ENCODE results near the gene SPSB2.
"Not testable (repeated sequence)": the region's sequence is repeated elsewhere in the genome, so short reads cannot be mapped to it uniquely, and the experiment has no call there.

Gene SPSB2

GRCh38 chr12:6902448-6902847 is 29.3 kb upstream of the SPSB2 start:
- no peak for DNase-seq (ENCODE audit: low read depth, low spot score)

GRCh38 chr12:6899837-6900519 is 26.9 kb upstream of the SPSB2 start:
- no peak for DNase-seq (ENCODE audit: low read depth, low spot score)

- no peak for DNase-seq (ENCODE audit: low read depth, low spot score)
These were observed 26.3 kb upstream of the SPSB2 start for GRCh38 chr12:6899427-6899826.

DNA sequence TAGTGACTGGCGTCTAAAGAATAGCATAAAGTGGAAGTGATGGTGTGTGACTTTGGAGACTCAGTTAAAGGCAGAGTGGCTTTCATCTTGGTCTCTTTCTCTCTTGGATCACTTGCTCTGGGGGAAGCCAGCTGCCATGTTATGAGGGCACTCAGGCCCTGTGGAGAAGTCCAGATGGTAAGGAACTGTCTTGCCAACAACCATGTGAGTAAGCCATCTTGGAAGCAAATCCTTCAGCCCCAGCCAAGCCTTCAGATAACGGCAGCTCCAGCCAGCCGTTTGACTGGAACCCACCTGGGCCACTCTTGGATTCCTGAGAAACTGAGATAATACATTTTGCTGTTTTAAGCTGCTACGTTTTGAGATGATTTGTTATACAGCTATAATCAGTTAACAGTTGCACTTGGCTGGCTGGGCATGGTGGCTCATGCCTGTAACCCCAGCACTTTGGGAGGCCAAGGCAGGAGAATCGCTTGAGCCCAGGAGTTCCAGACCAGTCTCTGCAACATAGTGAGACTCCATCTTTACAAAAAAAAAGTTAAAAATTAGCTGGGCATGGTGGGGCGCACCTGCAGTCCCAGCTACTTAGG is 23.8 kb upstream of the SPSB2 start:
- no peak for DNase-seq (ENCODE audit: low read depth, low spot score)

DNA sequence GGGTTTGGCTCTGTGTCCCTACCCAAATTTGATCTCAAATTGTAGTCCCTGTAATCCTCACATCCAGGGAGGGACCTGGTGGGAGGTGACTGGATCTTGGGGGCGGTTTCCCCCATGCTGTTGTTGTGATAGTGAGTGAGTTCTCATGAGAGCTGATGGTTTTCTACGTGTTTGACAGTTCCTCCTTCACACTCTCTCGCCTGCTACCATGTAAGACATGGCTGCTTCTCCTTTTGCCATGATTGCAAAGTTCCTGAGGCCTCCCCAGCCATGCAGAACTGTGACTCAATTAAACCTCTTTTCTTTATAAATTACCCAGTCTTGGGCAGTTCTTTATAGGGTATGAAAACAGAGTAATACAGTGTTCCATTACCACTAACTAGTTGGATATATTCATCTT is 21.2 kb upstream of the SPSB2 start:
- DNase-seq (ENCODE audit: low read depth, low spot score) = no peak

- not testable (repeated sequence) for DNase-seq (ENCODE audit: low read depth, low spot score)
These were observed 19.6 kb upstream of the SPSB2 start for GRCh38 chr12:6892683-6893082.

DNA sequence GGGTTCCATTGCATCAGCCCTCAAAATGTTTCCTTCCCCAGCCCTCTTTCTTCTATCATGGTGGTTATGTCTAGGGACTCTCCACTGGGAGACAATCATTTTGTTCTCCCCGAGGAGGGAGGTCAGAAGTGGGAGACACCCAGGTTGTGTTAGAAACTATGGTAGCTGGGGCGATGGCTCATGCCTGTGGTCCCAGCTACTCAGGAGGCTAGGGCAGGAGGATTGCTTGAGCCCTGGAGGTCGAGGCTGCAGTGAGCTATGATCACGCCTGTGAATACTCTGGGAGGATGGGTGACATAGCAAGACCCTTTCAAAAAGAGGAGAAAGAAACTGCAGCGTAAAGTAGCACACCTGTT is 18.5 kb upstream of the SPSB2 start:
- no peak for DNase-seq (ENCODE audit: low read depth, low spot score)

- peak; percentile 96 for DNase-seq (ENCODE audit: low read depth, low spot score)
These were observed 17.9 kb upstream of the SPSB2 start for GRCh38 chr12:6890789-6891645.

GRCh38 chr12:6889775-6890573 is 16.9 kb upstream of the SPSB2 start:
- DNase-seq (ENCODE audit: low read depth, low spot score) = not testable (repeated sequence)

DNA sequence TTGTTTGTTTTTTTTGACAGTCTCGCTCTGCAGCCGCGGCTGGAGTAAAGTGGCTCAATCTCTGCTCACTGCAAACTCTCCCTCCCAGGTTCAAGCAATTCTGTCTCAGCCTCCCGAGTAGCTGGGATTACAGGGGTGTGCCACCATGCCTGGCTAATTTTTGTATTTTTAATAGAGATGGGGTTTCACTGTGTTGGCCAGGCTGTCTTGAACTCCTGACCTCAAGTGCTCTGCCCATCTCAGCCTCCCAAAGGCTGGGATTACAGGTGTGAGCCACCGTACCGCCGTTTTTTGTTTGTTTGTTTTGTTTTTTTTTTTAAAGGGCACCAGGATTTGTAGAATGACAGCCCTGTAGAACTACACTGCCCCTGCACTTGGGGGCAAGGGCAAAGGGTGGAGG is 15.7 kb upstream of the SPSB2 start:
- DNase-seq (ENCODE audit: low read depth, low spot score) = not testable (repeated sequence)

- DNase-seq (ENCODE audit: low read depth, low spot score) = no peak
These were observed 15.3 kb upstream of the SPSB2 start for GRCh38 chr12:6888360-6888759.

DNA sequence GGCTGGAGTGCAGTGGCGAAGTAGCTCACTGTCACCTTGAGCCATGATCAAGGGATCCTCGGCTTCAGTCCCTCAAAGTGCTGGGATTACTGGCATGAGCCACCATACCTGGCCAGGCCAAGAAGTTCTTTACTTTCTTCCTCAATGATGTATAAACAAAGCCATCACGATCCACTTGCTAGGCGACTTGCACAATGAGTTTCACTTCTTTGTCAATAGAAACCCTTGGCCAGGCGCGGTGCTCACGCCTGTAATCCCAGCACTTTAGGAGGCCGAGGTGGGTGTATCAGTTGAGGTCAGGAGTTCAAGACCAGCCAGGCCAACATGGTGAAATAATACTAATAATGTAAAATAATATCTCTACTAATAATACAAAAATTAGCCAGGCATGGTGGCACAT is 14.4 kb upstream of the SPSB2 start:
- no peak for DNase-seq (ENCODE audit: low read depth, low spot score)

DNA sequence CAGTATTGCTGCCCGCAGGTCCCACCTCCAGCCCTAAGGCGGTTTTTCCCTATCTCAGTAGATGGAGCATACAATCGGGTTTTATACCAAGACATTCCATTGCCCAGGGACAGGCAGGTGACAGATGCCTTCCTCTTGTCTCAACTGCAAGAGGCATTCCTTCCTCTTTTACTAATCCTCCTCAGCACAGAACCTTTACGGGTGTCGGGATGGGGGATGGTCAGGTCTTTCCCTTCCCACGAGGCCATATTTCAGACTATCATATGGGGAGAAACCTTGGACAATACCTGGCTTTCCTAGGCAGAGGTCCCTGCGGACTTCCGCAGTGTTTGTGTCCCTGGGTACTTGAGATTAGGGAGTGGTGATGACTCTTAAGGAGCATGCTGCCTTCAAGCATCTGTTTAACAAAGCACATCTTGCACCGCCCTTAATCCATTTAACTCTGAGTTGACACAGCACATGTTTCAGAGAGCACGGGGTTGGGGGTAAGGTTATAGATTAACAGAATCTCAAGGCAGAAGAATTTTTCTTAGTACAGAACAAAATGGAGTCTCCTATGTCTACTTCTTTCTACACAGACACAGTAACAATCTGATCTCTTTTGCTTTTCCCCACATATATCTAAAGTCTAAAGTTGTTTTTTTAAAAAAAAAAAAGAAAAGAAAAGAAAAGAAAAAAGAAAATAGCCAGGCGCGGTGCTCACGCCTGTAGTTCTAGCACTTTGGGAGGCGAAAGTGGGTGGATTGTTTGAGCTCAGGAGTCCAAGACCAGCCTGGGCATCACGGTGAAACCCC is 13.3 kb upstream of the SPSB2 start:
- DNase-seq (ENCODE audit: low read depth, low spot score) = not testable (repeated sequence)

DNA sequence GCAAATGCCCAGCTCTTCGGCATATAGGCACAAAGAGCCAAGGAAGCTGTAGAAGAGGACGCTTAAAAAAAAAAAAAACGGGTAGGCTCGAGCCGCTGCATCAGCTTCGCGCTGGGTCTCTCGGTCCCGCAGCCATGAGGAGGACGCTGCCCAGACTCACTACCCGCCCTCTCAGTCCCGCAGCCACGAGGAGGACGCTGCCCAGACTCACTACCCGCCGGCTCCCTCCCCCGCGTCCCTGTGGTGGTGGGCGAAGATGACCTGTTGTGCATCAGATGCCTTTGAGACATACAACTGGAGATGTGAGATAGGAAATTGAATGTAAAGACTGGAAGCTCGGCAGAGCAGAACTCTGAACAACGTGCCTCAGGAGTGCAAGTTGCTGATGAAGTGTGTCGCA is 11.4 kb upstream of the SPSB2 start:
- DNase-seq (ENCODE audit: low read depth, low spot score) = no peak

DNA sequence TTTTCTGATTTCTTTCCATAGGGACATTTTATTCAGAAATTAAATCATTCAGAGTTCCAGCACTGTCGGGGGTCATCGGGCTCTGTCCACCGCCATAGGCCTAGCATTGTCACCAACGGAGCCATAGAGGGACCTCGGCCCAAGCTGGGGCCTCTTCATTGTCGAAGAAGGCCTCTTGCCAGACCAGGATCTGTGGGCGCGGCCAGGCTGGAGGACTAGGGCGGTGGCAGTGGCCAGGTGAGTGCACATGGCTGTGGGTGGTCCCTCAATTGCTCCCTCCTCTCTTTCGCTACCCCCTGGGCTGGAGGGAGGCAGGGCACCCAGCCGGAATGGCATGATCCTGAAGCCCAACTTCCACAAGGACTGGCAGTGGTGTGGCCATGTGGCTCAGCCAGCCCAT is 10.6 kb upstream of the SPSB2 start:
- no peak for DNase-seq (ENCODE audit: low read depth, low spot score)

DNA sequence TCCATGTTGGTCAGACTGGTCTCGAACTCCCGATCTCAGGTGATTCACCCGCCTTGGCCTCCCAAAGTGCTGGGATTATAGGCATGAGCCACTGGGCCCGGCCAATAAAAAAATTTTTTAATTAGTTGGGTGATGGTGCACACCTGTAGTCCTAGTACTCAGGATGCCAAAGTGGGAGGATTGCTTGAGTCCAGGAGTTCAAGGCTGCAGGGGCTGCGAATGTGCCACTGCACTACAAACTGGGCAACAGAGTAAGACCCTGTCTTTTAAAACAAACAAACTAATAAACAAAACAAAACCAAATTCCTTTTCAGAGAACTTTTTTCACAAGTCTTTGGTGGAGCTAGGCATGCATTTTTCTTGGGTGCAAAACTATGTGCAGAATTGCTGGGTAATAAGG is 10.1 kb upstream of the SPSB2 start:
- no peak for DNase-seq (ENCODE audit: low read depth, low spot score)

- DNase-seq (ENCODE audit: low read depth, low spot score) = not testable (repeated sequence)
These were observed 6.7 kb upstream of the SPSB2 start for GRCh38 chr12:6879824-6880223.

DNA sequence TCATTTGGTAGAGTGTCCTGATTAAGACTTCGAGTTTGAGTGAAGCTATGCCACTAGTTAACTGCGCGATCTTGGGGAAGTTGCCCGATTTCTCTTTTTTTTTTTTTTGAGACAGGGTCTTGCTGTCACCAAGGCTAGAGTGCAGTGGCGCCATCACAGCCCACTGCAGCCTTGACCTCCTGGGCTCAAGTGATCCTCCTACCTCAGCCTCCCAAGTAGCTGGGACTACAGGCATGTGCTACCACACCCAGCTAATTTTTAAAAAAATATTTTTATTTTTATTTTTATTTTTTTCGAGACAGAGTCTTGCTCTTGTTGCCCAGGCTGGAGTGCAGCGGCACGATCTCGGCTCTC is 889 bp upstream of the SPSB2 start:
- not testable (repeated sequence) for DNase-seq (ENCODE audit: low read depth, low spot score)

DNA sequence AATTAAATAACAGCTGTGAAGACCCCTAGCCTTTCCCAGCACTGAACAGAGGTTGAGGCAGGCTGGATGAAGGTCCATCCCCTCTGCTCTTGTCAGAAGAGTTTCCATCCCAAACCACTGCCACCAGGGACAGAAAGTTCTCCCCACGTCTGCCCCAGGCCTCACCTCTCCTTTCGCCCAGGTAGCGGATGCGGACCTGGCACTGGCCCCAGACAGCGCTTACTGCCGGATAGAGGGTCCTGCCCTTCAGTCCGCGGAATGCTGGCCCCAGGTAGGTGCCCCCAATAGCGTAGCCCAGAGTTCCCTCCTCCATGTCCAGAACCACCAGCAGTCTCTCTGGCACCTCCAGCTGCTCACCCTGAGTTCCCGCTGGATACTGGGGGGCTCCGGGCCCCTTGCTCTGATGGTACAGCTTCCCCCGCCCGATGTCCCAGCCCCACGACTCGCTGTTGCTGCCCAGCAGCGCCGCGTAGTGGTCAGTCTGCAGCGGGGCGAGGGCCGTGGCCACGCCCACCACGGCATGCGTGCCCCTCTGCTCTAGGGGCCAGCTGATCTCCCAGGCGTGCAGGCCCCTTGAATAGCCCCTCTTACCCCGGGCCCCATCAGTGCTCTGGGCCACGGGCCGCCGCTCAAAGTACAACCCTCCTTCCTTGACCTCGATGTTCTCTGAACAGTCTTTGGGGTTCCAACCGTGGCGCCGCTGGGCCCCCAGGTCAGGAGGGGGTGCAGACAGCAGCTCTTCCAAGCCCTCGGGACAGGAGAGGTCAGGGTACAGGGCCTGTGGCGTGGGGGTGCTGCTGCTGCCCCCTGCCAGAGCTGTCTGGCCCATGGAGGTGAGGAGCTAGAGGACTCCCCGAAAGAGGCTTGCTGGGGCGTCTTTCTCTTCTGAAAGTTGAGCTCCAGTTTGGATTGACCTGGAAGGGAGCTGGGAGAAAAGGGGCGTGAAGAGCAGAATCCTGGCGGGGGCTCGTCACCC is 742 bp downstream of the SPSB2 start:
- peak; percentile 67 for DNase-seq (ENCODE audit: low read depth, low spot score)
